ENCODE results near the gene GRM7. TPM values are rescaled to one million over a fixed set of nuclear protein-coding genes. Genes with fewer than 3 reads are reported as not detected.

Gene GRM7
- total RNA-seq, 1 experiment from 2014 or later: not detected

DNA sequence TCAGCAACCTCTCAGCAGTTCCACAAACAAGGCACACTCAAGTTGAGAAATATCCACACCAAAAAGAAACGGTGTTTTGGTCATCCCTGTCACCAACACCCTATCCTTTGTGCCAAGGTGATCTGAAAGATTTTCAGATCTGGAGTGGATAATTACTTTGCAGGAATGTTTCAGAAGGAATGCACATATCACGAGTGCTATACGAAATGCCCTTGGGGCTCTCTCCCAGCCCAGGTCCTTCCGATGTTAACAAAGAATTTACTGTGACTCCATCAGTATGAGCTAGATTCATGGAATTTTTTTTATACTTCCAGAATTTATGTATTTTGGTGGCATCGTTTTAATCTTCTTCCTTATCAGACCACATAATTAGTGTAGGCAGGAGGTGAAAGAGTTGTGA lies 105.0 kb downstream of the GRM7 start:
- ChIA-PET POLR2A (ENCODE audit: low non-redundant PET) (no interaction called here), CTCF (no interaction called here)
- H3K9me3 ChIP-seq (ENCODE audit: low read depth, low read length, poor library complexity, severe bottlenecking): no peaks in the 10 kb centered on the region
- DNase-seq (ENCODE audit: low spot score): no peak
- no peak overlapping the region for H3K4me3 ChIP-seq (ENCODE audit: low read depth, low read length, poor library complexity, severe bottlenecking)
- no TSS peak for BruUV-seq (replicated peaks)
- no peaks in the 10 kb centered on the region for H3K36me3 ChIP-seq (ENCODE audit: insufficient read depth, low read length, poor library complexity, severe bottlenecking)
- H3K4me1 ChIP-seq (ENCODE audit: insufficient read depth, low read length, poor library complexity, severe bottlenecking): no peaks in the 10 kb centered on the region
- no peak overlapping the region for H3K27ac ChIP-seq (ENCODE audit: low read depth, low read length, poor library complexity, severe bottlenecking)
- intact Hi-C loops (cut with micrococcal nuclease; ENCODE audit: unreplicated experiment): no loop called here
- no peak for TF ChIP-seq EZH2 (IDR thresholded peaks at IDR 0.05; ENCODE audit: borderline replicate concordance, low read depth, low read length, poor library complexity, severe bottlenecking)
- TF ChIP-seq, protein P1, sequence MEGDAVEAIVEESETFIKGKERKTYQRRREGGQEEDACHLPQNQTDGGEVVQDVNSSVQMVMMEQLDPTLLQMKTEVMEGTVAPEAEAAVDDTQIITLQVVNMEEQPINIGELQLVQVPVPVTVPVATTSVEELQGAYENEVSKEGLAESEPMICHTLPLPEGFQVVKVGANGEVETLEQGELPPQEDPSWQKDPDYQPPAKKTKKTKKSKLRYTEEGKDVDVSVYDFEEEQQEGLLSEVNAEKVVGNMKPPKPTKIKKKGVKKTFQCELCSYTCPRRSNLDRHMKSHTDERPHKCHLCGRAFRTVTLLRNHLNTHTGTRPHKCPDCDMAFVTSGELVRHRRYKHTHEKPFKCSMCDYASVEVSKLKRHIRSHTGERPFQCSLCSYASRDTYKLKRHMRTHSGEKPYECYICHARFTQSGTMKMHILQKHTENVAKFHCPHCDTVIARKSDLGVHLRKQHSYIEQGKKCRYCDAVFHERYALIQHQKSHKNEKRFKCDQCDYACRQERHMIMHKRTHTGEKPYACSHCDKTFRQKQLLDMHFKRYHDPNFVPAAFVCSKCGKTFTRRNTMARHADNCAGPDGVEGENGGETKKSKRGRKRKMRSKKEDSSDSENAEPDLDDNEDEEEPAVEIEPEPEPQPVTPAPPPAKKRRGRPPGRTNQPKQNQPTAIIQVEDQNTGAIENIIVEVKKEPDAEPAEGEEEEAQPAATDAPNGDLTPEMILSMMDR (conservative IDR thresholded peaks at IDR 0.05; ENCODE audit: low read depth, low read length): no peak
- H3K27me3 ChIP-seq (replicated peaks; ENCODE audit: insufficient read depth, low read depth, low read length, poor library complexity): peaks cover 4% of the 10 kb centered on the region

DNA sequence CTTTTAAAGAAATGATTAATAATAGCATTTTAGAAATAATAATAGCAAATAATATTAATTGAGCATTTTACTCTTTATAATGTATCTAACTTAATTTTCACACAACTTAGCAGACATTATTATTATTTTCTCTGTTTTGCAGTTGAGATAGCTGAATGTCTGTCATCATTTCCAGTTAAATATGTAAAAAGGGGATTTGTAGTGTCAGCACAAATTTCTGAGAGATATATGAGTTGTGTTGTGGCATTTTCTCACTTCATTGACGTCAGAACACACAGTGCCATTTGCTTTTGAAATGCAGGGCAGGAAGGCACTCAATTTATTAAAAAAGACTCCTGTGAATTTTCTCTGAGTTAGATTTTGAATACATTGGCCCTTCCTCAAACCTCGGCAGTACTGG lies 111.0 kb downstream of the GRM7 start:
- DNase-seq (ENCODE audit: low spot score): no peak
- intact Hi-C loops (cut with micrococcal nuclease; ENCODE audit: unreplicated experiment): no loop called here
- ChIA-PET POLR2A (ENCODE audit: low non-redundant PET) (no interaction called here), CTCF (no interaction called here)
- Histone ChIP-seq H3K36me3 (ENCODE audit: insufficient read depth, low read length, poor library complexity, severe bottlenecking) (no peaks in the 10 kb centered on the region), H3K27ac (ENCODE audit: low read depth, low read length, poor library complexity, severe bottlenecking) (no peak overlapping the region), H3K9me3 (ENCODE audit: low read depth, low read length, poor library complexity, severe bottlenecking) (no peaks in the 10 kb centered on the region), H3K4me3 (ENCODE audit: low read depth, low read length, poor library complexity, severe bottlenecking) (no peak overlapping the region), H3K4me1 (ENCODE audit: insufficient read depth, low read length, poor library complexity, severe bottlenecking) (no peaks in the 10 kb centered on the region), H3K27me3 (replicated peaks; ENCODE audit: insufficient read depth, low read depth, low read length, poor library complexity) (no peaks in the 10 kb centered on the region)
- TF ChIP-seq, protein P1 (conservative IDR thresholded peaks at IDR 0.05; ENCODE audit: low read depth, low read length): no peak
- TF ChIP-seq EZH2 (IDR thresholded peaks at IDR 0.05; ENCODE audit: borderline replicate concordance, low read depth, low read length, poor library complexity, severe bottlenecking): no peak
- BruUV-seq (replicated peaks): no TSS peak

DNA sequence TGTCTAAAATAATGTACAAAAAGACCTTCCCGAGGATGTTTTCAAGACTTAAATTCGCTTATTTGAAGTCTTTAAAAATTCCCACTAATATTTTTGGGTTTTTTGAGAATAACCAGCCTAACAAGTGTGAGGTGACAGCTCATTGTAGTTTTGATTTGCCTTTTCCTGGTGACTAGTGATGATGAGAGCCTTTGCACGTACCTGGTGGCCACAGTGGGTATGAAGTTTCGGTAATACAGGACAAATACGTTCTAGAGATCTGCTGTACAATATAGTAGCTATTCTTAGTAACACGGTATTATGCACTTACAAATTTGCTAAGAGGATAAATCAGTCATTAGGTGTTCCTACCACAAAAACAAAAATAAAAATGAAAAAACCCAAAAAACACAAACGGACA lies 124.9 kb downstream of the GRM7 start:
- H3K4me3 ChIP-seq (ENCODE audit: low read depth, low read length, poor library complexity, severe bottlenecking): no peak overlapping the region
- DNase-seq (ENCODE audit: low spot score): no peak
- ChIA-PET POLR2A (ENCODE audit: low non-redundant PET) (no interaction called here), CTCF (no interaction called here)
- H3K9me3 ChIP-seq (ENCODE audit: low read depth, low read length, poor library complexity, severe bottlenecking): no peaks in the 10 kb centered on the region
- H3K27ac ChIP-seq (ENCODE audit: low read depth, low read length, poor library complexity, severe bottlenecking): no peak overlapping the region
- BruUV-seq (replicated peaks): no TSS peak
- no peaks in the 10 kb centered on the region for H3K27me3 ChIP-seq (replicated peaks; ENCODE audit: insufficient read depth, low read depth, low read length, poor library complexity)
- intact Hi-C loops (cut with micrococcal nuclease; ENCODE audit: unreplicated experiment): no loop called here
- H3K36me3 ChIP-seq (ENCODE audit: insufficient read depth, low read length, poor library complexity, severe bottlenecking): no peaks in the 10 kb centered on the region
- TF ChIP-seq, protein P1 (conservative IDR thresholded peaks at IDR 0.05; ENCODE audit: low read depth, low read length): no peak
- TF ChIP-seq EZH2 (IDR thresholded peaks at IDR 0.05; ENCODE audit: borderline replicate concordance, low read depth, low read length, poor library complexity, severe bottlenecking): no peak
- H3K4me1 ChIP-seq (ENCODE audit: insufficient read depth, low read length, poor library complexity, severe bottlenecking): no peaks in the 10 kb centered on the region

Measured in A673 (cell line).